HG03342 (cell line): ENCODE results near the gene EPHB4.
"Not testable (repeated sequence)": the region's sequence is repeated elsewhere in the genome, so short reads cannot be mapped to it uniquely, and the experiment has no call there.

Experiments
- ATAC-seq: cut with Tn5 transposase; IDR thresholded peaks from one replicate; pipeline ENCODE4 v1.9.1; 2021; ENCODE audit warnings: mild to moderate bottlenecking, moderate library complexity; ENCODE audit not compliant: unreplicated experiment

EPHB4 gene

GRCh38 chr7:100822236-100823139, 4.8 kb downstream of the EPHB4 start:
- ATAC-seq, result no peak

- no peak for ATAC-seq
These were observed 7.7 kb downstream of the EPHB4 start for GRCh38 chr7:100819586-100819985.

GRCh38 chr7:100818825-100819224, 8.5 kb downstream of the EPHB4 start:
- no peak for ATAC-seq

DNA sequence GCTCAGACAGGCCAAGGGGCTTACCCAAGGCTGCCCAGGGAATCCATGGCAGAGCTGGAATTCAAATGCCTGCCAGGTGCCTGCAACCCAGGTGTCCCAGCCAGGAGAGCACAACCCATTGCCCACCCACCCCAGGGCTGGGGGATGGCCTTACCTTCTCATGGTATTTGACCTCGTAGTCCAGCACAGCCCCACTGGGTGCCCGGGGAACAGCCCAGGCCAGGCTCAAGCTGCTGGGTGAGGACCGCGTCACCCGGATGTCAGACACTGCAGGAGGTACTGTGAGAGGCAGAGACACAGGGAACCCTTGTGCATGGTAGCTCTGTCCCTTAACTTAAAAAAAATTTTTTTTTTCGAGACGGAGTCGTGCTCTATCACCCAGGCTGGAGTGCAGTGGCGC, 9.0 kb downstream of the EPHB4 start:
- ATAC-seq, result no peak

- ATAC-seq, result no peak
These were observed 10.2 kb downstream of the EPHB4 start for GRCh38 chr7:100817097-100817496.

- ATAC-seq, result not testable (repeated sequence)
These were observed 10.8 kb downstream of the EPHB4 start for GRCh38 chr7:100816515-100816914.

GRCh38 chr7:100812729-100813128, 14.6 kb downstream of the EPHB4 start:
- ATAC-seq, result no peak

DNA sequence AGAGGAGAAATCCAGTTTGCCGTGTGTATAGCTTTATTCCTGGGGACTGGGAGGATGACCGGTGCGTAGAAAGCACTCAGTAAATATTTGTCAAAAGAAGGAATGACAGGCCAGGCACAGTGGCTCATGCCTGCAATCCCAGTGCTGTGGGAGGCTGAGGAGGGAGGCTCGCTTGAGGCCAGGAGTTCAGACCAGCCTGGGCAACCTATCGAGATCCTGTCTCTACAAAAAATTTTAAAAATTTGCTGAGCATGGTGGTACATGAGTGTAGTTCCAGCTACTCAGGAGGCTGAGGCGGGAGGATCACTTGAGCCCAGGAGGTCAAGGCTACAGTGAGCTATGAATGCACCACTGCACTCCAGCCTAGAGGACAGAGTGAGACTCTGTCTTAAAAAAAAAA, 15.8 kb downstream of the EPHB4 start:
- ATAC-seq, result no peak

- ATAC-seq, result no peak
These were observed 18.9 kb downstream of the EPHB4 start for GRCh38 chr7:100808354-100808875.

DNA sequence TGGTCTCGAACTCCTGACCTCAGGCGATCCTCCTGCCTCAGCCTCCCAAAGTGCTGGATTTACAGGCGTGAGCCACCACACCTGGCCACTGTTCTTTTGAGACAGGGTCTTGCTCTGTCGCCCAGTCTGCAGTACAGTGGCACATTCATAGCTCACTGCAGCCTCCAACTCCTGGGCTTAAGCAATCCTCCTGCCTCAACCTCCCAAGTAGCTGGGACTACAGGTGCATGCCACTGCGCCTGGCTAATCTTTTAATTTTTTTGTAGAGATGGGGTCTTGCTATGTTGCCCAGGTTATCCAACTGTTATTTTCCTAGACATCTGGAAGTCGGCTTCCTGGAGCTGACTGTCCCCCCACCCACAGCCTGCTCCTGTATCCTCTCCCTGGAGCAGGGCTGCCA, 20.4 kb downstream of the EPHB4 start:
- not testable (repeated sequence) for ATAC-seq

DNA sequence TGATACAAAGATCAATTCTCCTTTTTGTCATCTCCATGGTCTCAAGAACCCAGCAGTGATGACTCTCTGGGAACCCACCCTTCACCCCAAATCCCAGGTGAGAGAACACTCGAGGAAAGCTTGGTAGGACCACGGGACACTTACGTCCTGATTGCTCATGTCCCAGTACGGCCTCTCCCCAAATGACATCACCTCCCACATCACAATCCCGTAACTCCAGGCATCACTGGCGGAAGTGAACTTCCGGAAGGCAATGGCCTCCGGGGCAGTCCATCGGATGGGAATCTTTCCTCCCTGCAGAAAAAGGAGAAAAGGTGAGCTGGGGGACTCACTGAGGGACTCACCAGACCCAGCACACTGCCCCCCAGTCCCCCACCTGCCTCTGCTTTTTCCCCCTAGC, 21.0 kb downstream of the EPHB4 start:
- ATAC-seq, result no peak

DNA sequence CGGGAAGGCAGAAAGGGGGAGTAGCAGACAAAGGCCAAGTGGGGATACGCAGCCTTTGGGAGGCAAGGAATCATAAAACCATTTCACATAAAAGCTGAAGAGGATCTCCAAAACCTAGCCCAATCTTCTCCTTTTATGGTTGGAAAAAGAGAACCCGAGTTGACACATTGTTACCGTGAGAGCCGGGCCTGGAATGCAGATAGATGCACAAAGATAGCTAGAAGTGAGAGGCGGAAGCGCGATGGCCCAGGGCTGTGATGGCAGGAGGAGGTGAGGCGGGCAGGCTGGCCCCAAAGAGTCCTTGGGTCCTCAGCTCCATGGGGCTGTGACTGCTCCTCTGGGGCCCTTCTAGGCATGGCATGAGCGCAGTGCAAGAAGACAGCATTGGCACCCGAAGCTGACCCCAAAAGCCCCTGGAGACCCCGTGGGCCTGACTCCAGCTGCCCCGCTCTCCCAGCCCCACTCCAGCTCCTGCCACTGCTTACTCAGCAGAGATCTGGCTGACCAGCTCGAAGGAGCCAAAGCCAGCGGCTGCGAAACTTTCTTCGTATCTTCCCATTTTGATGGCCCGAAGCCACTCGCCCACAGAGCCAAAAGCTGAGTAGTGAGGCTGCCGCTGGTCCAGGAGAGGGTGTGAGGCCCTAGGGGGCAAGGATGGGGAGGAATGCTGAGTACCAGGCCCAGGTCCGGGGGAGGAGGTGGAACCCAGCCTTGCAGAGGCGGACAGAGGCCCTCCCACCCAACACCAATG, 22.5 kb downstream of the EPHB4 start:
- no peak for ATAC-seq

DNA sequence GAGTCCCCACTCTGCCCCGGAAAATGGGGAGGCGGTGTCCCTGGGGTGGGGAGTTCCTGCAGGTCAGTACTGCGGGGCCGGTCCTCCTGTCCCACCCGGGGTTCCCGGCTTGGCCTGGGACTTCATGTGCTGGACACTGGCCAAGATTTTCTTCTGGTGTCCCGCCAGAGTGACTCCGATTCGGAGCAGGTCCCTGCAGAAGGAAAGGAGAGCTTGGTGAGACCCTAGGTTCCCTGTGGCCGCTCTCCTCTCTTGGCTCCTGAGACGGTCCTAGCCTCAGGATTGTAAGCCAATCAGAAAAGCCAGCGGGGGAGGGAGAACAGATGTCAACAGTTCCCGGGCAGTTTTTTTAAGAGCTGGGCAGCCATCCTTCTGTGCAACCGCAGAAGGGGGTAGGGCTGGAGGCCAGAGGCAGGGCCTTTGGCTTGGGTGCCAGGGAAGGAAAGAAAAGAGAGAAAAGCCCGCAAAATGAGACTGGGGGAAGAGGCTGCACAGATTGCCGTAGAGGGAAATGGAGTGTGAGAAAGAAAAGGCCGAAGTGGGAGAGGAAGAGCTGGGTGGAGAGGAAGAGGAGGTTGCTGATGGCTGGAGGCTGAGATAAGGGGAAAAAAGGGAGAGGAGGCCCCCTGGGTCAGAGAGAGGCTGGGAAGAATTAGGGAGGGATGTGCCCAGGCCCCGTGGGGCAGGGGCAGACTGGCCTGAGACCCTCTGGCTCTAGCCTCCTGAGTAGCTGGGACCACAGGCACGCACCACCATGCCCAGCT, 23.7 kb downstream of the EPHB4 start:
- peak; percentile 97 for ATAC-seq

GRCh38 chr7:100802951-100803350, 24.4 kb downstream of the EPHB4 start:
- ATAC-seq, result no peak

- ATAC-seq, result no peak
These were observed 25.3 kb downstream of the EPHB4 start for GRCh38 chr7:100801833-100802568.

GRCh38 chr7:100799037-100799896, 28.1 kb downstream of the EPHB4 start:
- ATAC-seq, result no peak

GRCh38 chr7:100794741-100795140, 32.6 kb downstream of the EPHB4 start:
- no peak for ATAC-seq

DNA sequence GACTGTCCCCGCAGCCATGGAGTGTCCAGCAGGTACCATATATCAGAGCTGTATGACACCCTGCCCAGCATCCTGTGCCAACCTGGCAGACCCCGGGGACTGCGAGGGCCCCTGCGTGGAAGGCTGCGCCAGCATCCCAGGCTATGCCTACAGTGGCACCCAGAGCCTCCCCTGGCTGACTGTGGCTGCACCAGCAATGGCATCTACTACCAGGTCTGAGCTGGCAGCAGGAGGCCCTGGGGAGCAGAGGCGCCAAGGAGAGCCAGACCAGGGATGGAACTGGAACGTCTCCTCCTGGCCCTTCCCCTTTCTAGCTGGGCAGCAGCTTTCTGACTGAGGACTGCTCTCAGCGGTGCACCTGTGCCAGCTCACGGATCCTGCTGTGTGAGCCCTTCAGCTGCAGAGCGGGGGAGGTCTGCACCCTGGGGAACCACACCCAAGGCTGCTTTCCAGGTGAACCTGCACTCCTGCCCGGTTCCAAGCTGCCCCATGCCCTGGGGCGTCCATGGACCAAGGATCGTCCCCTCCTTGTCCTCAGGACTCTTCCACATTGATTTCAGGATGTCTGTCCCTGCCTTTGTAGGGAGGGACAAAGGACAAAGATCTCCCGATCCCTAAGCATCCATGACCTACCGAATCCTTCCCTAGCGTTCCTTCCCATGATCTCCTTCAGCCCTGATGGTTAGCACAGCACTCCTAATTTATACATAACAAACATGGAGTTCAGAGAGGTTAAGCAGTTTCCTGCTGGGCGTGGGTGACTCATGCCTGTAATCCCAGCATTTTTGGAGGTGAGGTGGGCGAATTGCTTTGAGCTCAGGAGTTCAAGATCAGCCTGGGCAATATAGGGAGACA, 33.3 kb downstream of the EPHB4 start:
- ATAC-seq, result no peak
